DMS153 (cell line): ENCODE data around the gene ERF.
A peak's percentile ranks its signal among the peaks of the same experiment; 100 is the strongest.
"Not testable (repeated sequence)": the region's sequence is repeated elsewhere in the genome, so short reads cannot be mapped to it uniquely, and the experiment has no call there.

Experiments used
- DNase-seq: peaks from one replicate; lab custom pipeline; 2025; lab: John Stamatoyannopoulos, UW

Gene ERF

GRCh38 chr19:42275103-42275502 lies 20.2 kb upstream of the ERF start:
- DNase-seq = no peak

- DNase-seq = no peak
Observed at GRCh38 chr19:42274065-42274682, 19.2 kb upstream of the ERF start.

DNA sequence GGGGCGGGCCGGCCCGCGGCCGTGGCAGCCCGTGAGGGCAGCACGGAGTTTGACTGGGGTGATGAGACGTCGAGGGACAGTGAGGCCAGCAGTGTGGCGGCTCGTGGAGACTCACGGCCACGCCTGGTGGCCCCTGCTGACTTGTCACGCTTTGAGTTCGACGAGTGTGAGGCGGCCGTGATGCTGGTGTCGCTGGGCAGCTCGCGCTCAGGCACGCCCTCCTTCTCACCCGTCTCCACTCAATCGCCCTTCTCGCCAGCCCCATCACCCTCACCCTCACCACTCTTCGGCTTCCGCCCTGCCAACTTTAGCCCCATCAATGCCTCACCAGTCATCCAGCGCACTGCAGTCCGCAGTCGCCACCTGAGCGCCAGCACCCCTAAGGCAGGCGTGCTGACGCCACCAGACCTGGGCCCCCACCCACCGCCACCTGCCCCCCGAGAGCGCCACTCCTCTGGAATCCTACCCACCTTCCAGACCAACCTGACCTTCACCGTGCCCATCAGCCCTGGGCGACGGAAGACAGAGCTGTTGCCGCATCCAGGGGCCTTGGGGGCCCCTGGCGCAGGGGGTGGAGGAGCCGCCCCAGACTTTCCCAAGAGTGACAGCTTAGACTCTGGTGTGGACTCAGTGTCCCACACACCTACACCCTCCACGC lies 18.6 kb upstream of the ERF start:
- no peak for DNase-seq

GRCh38 chr19:42272989-42273406 lies 18.1 kb upstream of the ERF start:
- DNase-seq = no peak

DNA sequence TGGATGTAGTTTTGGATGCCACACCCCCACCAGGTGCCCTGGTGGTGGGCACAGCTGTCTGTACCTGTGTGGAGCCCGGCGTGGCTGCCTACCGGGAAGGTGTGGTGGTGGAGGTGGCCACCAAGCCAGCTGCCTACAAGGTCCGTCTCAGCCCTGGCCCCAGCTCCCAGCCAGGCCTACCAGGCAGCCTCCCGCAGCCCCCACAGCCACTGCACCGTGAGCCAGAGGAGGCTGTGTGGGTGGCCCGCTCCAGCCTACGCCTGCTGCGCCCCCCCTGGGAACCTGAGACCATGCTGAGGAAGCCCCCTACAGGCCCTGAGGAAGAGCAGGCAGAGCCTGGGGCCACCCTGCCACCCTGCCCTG lies 17.6 kb upstream of the ERF start:
- no peak for DNase-seq

GRCh38 chr19:42271861-42272534 lies 17.1 kb upstream of the ERF start:
- no peak for DNase-seq

GRCh38 chr19:42271045-42271419 lies 16.1 kb upstream of the ERF start:
- no peak for DNase-seq

GRCh38 chr19:42270346-42271044 lies 15.6 kb upstream of the ERF start:
- DNase-seq = no peak

DNA sequence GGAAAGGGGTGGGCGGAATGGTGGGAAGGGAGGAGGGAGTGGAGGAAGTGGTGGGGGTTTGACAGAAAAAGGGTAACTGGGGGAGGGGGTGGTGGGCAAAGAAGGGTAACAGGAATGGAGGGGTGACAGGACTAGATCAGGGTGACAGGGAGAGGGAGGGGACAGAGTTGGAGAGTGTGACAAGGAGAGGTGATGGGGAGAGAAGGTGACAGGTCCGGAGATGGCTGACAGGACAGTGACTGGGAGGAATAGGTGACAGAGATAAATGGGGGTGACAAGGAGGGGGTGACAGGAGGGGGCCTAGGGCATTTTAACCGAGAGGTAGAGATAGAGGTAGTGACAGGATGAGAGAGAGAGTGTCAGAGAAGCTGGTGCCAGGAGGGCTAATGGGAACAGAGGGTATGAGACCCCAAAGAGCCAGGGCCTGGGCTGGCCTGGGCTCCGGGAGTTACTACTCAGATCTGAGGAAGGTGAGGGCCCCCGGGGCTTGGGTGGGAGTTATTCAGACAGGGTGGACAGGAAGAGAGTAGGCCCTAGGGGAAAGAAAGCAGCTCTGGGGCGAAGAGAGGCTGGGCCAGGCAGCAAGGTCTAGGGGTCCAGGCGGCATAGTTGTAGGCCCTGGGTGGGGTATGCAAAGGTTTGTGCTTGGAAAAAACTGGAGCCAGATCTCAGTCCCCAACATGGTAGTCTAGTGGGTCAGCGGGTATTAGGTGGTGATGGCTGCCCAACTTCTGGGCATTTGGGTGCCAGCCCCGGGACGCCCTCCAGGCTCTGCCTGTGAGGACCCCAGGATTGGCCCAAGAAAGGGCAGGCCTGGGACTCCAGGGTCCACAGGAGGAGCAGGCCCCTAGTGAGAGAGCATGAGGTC lies 14.8 kb upstream of the ERF start:
- DNase-seq = no peak

DNA sequence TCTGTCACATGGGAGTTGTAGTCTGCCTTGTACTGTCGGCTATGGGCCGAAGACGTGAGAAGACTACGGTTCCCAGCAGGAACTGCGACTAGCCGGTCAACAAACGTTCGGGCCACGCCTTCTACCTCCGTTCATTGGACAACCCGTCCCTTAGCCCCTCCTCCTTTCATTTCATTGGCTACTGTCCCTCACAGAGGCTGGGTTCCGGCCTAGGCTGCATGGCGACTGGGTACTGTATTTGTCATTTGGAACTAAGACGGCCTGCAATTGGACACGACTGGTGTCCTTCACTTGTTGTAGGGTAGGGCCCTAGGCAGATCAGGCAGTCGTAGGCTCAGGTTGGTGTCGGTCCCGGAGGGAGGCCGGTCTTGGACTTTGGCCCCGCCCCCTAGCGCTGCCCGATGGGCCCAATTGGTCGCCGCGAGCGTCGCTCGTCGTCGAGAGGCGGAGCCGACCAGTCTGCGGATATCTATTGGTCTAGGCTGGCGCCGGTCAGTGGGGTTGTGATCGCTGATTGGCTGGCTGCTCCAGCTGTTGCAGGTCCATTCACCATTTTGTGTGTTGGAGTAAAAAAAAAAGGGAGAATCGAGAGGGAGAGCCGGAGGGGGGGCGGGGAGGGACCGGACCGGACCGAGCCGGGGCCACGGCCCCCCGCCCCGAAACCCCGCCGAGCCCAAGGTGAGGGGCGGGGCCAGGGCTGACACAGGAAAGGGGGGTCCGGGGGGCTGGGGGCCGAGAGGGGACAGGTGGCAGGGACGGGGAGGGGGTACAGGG lies 14.0 kb upstream of the ERF start, which contains the start of gene CIC:
CIC (plus strand) TSS at position 549 of the 774 bp plus-strand sequence. CDS start 2,532 bp downstream, outside the sequence.
- DNase-seq = peak; percentile 100

- peak; percentile 99 for DNase-seq
Observed at GRCh38 chr19:42268142-42268703, 13.3 kb upstream of the ERF start.

DNA sequence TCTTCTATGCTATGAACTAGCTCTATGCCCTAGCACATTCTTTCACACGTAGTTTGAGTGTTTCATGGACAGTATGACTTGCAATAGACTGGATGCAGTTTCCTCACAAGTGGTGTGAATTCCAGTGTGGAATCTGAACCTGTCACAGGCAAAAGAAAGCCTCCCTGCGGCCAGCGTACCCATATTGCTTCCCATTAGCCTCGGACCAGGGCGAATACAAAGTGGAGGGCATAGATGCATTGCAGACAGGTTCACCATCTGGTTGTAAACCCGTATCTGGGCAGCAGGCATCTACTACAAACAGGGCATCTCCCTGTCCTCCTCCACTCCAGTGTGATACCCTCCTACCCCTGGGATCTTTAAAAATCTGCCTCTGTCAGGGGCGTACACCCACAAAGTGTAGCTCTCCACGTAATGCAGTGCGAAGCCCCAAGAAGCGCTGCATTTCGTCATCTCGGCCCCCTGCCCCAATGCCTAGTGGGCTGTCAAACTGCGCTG lies 12.8 kb upstream of the ERF start:
- no peak for DNase-seq

- DNase-seq = not testable (repeated sequence)
Observed at GRCh38 chr19:42266928-42267603, 12.1 kb upstream of the ERF start.

- DNase-seq = not testable (repeated sequence)
Observed at GRCh38 chr19:42266105-42266504, 11.2 kb upstream of the ERF start.

DNA sequence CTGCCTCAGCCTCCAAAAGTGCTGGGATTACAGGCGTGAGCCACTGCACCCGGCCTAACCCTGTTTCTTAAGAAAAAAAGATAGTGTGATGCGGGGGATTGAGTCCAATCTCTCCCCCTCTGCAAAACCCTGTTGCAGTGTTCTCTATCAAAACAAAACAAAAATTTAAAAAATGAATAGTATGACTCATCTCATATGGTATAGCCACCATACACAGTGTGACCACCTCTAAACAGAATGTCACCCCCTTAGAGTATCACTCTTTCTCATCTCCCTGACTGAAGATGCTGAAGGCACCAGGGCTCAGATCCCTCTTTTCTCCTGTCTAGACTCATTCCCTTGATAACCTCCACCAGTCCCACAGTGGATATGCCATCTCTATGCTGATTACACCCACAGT lies 6.8 kb upstream of the ERF start:
- DNase-seq = no peak

GRCh38 chr19:42257842-42258241 lies 2.9 kb upstream of the ERF start:
- DNase-seq = not testable (repeated sequence)

DNA sequence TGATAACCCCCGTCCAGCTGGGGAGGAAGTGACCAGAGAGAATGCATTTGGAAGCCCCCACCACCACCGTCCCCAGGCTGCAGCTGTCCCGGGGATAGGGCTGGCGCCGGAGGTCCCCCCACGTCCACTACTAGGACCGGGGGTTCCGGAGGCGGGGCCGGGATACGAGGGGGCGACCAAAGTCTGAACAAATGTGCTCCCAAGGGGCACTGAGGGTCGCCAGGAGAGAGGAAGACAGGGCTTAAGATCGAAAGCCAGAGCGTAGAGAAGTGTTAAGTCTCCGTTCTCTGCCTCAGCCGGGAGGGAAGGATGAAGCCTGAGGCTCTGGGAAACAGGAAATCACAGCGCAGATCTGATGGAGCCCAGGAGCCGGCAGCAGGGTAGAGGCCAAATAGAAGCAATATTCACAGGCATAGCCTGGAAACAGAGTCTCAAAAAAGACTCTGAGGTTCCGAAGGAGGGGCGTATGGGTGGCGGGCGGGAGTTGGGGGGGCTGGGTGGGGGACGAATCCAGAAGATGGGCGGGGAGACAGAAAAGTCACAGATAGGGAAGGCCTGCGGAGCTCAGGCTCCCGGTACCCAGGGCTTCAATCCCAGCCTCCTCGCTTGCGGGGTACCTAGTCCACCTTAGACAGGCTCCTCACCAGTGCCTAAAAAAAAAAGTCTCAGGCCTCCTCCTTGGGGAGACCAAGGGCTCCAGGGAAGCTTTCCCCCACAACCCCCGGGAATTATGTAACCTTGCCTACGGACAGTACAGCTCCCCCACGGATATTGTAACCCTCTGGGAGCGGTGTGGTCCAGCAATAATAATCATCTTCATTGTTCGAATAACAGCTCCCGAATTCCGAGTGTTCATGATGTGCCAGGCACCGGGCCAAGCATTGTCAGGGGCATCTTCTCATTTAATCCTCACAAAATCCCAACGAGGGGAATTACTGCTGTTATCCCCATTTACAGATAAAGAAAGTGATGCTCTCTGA lies 1.1 kb upstream of the ERF start:
- DNase-seq = peak; percentile 43

- no peak for DNase-seq
Observed at GRCh38 chr19:42254089-42254849, 659 bp downstream of the ERF start.
